Bronchial epithelial cell (primary cell): ENCODE measurements around the gene USP35. TPM values are rescaled to one million over a fixed set of nuclear protein-coding genes. Genes with fewer than 3 reads are reported as not detected.

Experiments used
- DNase-seq: peaks from one replicate; pipeline ENCODE4 v3.0.0-alpha.2; 2010; ENCODE audit warnings: low read depth
- FAIRE-seq: peaks from 2 replicates; lab custom pipeline; 2011; peaks lifted over from hg19 to GRCh38; lab: Jason Lieb, UNC
- H3K27me3 ChIP-seq: 2 replicates; pipeline ENCODE4 v1.5.1; 2011; ENCODE audit warnings: low read length; ENCODE audit not compliant: control insufficient read depth, insufficient read depth
- H3K36me3 ChIP-seq: 2 replicates; pipeline ENCODE4 v1.5.1; 2011; ENCODE audit warnings: low read length; ENCODE audit not compliant: control insufficient read depth, insufficient read depth
- H3K4me3 ChIP-seq: 2 replicates; pipeline ENCODE4 v1.5.1; 2011; ENCODE audit warnings: mild to moderate bottlenecking, low read depth, low read length, control low read depth
- total RNA-seq: library from RNA; depleted of rRNA; stranded (reverse); fragments of >200 nt; gene quantifications from 2 replicates; pipeline ENCODE4 v1.2.1, GENCODE V29; 2014
- TF ChIP-seq, protein P1 (sequence below): IDR thresholded peaks from 2 replicates; pipeline ENCODE4 v1.5.1; 2011; ENCODE audit warnings: mild to moderate bottlenecking, moderate library complexity, low read length, control low read depth, inconsistent platforms; ENCODE audit not compliant: insufficient read depth, severe bottlenecking

Gene USP35
- total RNA-seq, 1 donor from 2014 or later: 3.7 TPM

DNA sequence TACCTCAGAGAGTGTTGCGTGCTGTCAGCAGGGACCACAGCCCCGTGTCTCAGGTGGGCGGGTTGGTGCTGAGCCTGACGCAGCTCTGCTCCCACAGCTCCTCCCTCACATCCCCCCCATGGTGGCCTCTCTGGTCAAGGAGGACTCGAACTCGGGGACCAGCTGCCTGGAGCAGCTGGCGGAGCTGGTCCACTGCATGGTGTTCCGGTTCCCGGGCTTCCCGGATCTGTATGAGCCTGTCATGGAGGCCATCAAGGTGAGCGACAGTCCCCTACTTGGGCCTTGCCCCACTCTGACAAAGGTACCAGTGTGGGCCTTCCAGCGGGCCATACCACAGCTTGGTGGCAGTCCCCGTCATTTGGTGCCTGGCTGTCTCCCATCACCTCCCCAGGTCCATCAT, 11.8 kb downstream of the USP35 start:
- Histone ChIP-seq H3K27me3 (no peaks in the 10 kb centered on the region), H3K36me3 (peaks cover 14% of the 10 kb centered on the region), H3K4me3 (no peak overlapping the region)
- no peak for FAIRE-seq
- TF ChIP-seq, protein P1, sequence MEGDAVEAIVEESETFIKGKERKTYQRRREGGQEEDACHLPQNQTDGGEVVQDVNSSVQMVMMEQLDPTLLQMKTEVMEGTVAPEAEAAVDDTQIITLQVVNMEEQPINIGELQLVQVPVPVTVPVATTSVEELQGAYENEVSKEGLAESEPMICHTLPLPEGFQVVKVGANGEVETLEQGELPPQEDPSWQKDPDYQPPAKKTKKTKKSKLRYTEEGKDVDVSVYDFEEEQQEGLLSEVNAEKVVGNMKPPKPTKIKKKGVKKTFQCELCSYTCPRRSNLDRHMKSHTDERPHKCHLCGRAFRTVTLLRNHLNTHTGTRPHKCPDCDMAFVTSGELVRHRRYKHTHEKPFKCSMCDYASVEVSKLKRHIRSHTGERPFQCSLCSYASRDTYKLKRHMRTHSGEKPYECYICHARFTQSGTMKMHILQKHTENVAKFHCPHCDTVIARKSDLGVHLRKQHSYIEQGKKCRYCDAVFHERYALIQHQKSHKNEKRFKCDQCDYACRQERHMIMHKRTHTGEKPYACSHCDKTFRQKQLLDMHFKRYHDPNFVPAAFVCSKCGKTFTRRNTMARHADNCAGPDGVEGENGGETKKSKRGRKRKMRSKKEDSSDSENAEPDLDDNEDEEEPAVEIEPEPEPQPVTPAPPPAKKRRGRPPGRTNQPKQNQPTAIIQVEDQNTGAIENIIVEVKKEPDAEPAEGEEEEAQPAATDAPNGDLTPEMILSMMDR: no peak
- no peak for DNase-seq

DNA sequence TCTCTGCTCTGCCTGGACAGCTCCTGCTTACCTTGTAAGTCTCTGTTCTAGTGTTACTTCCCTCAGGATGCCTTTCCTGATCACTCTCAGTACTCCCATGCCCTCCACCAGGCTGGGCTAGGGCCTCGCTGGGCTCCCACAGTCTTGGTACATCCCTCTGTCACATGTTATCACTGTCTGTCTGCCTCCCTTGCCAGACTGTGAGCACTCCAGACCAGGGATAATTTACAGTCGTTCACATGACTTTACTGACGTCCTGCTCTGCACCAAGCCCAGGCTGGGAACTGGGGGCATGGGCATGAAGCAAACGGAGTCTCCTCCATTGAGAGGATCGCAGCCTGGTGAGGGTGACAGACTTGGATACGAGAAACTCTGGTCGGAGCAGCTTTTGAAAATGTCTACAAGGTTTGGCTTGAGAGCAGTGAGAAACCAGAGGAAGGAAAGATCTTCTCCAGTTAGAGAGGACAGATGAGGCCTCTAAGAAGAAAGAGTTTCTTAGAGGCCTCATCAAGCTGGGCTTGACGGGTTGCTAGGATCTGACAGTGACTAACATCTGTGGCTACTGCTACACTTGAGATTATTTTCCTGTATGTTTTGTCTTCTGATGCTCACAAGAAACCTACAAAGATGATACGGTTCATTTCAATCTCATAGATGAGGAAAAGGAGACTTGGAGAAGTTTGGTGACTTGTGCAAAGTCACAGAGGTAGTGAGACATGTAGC, 12.5 kb downstream of the USP35 start:
- DNase-seq: no peak
- H3K4me3 ChIP-seq: no peak overlapping the region
- TF ChIP-seq, protein P1: no peak
- no peaks in the 10 kb centered on the region for H3K27me3 ChIP-seq
- no peak for FAIRE-seq
- H3K36me3 ChIP-seq: peaks cover 14% of the 10 kb centered on the region

DNA sequence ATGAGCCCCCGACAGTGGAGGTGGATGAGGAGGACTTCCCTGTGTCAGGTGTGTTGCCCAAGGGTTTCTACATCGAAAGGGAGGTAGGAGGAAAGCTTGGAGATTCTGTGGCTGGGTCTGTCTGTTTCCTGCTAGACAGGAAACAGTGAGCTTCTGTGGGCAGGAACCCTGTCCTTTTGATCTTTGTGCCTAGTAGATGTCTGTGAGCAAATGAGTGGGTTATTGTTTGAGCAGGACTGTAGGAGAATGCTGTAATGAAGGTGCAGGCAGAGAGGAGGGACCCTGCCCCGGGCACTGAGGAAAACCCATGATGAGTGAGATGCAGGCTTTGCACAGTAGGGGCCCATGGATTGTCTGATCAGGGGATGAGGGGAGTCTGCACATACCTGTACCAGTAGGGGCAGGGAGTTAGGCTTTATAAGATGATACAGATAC, 14.0 kb downstream of the USP35 start:
- FAIRE-seq: no peak
- TF ChIP-seq, protein P1: no peak
- H3K36me3 ChIP-seq: peaks cover 9% of the 10 kb centered on the region
- H3K27me3 ChIP-seq: no peaks in the 10 kb centered on the region
- no peak overlapping the region for H3K4me3 ChIP-seq
- no peak for DNase-seq

DNA sequence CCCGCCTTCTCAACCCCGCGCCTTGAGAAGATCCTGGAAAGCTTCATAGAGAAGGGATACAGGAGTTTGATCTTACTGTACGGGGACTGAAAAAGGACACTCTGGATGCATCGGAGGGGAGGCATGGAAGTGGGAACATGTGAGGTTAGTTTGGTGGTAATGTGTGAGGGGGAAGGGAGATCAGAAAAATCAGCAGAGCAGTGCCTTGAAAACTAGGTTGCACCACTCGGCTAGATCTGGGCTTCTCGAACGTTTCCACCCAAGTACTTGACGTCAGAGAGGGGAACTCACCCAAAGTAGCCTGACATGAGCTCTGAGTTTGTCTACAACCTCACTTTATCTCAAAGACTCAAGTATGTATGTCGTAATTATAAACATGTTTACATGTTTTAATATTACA, 14.5 kb downstream of the USP35 start:
- TF ChIP-seq, protein P1: no peak
- FAIRE-seq (no peak), DNase-seq (no peak)
- Histone ChIP-seq H3K4me3 (no peak overlapping the region), H3K36me3 (peaks cover 8% of the 10 kb centered on the region), H3K27me3 (no peaks in the 10 kb centered on the region)

DNA sequence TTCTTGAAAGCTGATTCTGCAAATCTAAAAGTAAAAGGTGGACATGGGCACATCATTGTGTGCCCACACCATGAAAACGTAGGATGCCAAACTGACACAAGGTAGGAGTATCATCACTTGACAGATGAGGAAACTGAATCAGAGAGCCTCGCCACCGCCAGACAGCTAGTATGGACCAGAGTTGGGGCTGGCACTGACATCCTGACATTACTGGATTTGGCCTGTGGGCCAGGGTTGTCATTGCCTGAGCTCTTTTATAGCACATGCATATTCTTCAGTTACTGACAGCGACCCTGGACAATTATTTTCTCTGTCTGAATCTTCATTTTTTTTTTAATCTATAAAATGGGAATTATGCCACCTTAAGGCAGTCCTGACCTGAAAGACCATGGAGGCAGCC, 16.5 kb downstream of the USP35 start:
- no peak for FAIRE-seq
- TF ChIP-seq, protein P1: no peak
- H3K27me3 ChIP-seq: no peaks in the 10 kb centered on the region
- H3K4me3 ChIP-seq: no peak overlapping the region
- peaks cover 6% of the 10 kb centered on the region for H3K36me3 ChIP-seq
- no peak for DNase-seq

DNA sequence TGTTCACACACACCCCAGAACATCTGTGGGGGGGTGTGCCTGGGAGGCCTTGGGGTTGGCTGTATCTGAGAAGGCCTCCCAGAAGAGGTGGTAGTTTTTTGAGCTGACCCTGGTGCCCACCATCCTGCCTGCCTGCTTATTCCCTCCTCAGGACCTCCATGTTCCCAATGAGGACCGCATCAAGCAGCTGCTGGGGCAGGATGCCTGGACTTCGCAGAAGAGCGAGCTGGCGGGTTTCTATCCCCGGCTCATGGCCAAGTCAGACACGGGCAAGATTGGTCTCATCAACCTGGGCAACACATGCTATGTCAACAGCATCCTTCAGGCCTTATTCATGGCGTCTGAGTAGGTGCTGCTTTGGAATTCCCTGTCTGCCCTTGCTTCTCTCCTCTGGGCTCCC, 17.0 kb downstream of the USP35 start:
- TF ChIP-seq, protein P1: no peak
- DNase-seq (no peak), FAIRE-seq (peak; percentile 18)
- H3K36me3 ChIP-seq: peaks cover 3% of the 10 kb centered on the region
- H3K4me3 ChIP-seq: no peak overlapping the region
- H3K27me3 ChIP-seq: no peaks in the 10 kb centered on the region
